ENCODE results near the gene APPBP2.
A peak's percentile ranks its signal among the peaks of the same experiment; 100 is the strongest.
"Not testable (repeated sequence)": the region's sequence is repeated elsewhere in the genome, so short reads cannot be mapped to it uniquely, and the experiment has no call there.

Gene APPBP2

GRCh38 chr17:60455378-60455777, 70.7 kb downstream of the APPBP2 start:
- intact Hi-C loops (cut with micrococcal nuclease), result no loop called here
- Mint-ChIP-seq H3K36me3 (ENCODE audit: low read depth) (peaks cover 94% of the 10 kb centered on the region), H3K4me3 (no peak overlapping the region), H3K27ac (no peak overlapping the region), H3K27me3 (no peaks in the 10 kb centered on the region), H3K9me3 (no peaks in the 10 kb centered on the region), H3K4me1 (ENCODE audit: low read depth) (no peaks in the 10 kb centered on the region)

- no peaks in the 10 kb centered on the region for H3K9me3 Mint-ChIP-seq
- H3K27ac Mint-ChIP-seq, result no peak overlapping the region
- H3K4me3 Mint-ChIP-seq, result no peak overlapping the region
- peaks cover 94% of the 10 kb centered on the region for H3K36me3 Mint-ChIP-seq (ENCODE audit: low read depth)
- H3K4me1 Mint-ChIP-seq (ENCODE audit: low read depth), result no peaks in the 10 kb centered on the region
- intact Hi-C loops (cut with micrococcal nuclease), result no loop called here
- H3K27me3 Mint-ChIP-seq, result no peaks in the 10 kb centered on the region
Observed at GRCh38 chr17:60451965-60452364, 74.1 kb downstream of the APPBP2 start.

- Mint-ChIP-seq H3K27ac (no peak overlapping the region), H3K4me1 (ENCODE audit: low read depth) (no peaks in the 10 kb centered on the region), H3K36me3 (ENCODE audit: low read depth) (peaks cover 87% of the 10 kb centered on the region), H3K9me3 (no peaks in the 10 kb centered on the region), H3K27me3 (no peaks in the 10 kb centered on the region), H3K4me3 (no peak overlapping the region)
- intact Hi-C loops (cut with micrococcal nuclease), result no loop called here
Observed at GRCh38 chr17:60451071-60451470, 75.0 kb downstream of the APPBP2 start.

- Mint-ChIP-seq H3K9me3 (no peaks in the 10 kb centered on the region), H3K27ac (no peak overlapping the region), H3K27me3 (no peaks in the 10 kb centered on the region), H3K4me1 (ENCODE audit: low read depth) (peaks cover 7% of the 10 kb centered on the region), H3K36me3 (ENCODE audit: low read depth) (peaks cover 61% of the 10 kb centered on the region), H3K4me3 (no peak overlapping the region)
- intact Hi-C loops (cut with micrococcal nuclease), result no loop called here
Observed at GRCh38 chr17:60447375-60447774, 78.7 kb downstream of the APPBP2 start.

- intact Hi-C loops (cut with micrococcal nuclease), result no loop called here
- Mint-ChIP-seq H3K27ac (no peak overlapping the region), H3K9me3 (no peaks in the 10 kb centered on the region)
Observed at GRCh38 chr17:60445144-60445543, 80.9 kb downstream of the APPBP2 start.

GRCh38 chr17:60443713-60444112, 82.3 kb downstream of the APPBP2 start:
- Mint-ChIP-seq H3K4me3 (no peak overlapping the region), H3K36me3 (ENCODE audit: low read depth) (peaks cover 26% of the 10 kb centered on the region), H3K4me1 (ENCODE audit: low read depth) (peaks cover 7% of the 10 kb centered on the region), H3K27ac (no peak overlapping the region), H3K9me3 (no peaks in the 10 kb centered on the region), H3K27me3 (no peaks in the 10 kb centered on the region)
- intact Hi-C loops (cut with micrococcal nuclease), result no loop called here

More at GRCh38 chr17:60445144-60445543, 80.9 kb downstream of the APPBP2 start:
- Mint-ChIP-seq H3K4me1 (ENCODE audit: low read depth) (peaks cover 7% of the 10 kb centered on the region), H3K27me3 (no peaks in the 10 kb centered on the region), H3K4me3 (no peak overlapping the region), H3K36me3 (ENCODE audit: low read depth) (peaks cover 40% of the 10 kb centered on the region)

GRCh38 chr17:60442271-60443173, 83.5 kb downstream of the APPBP2 start:
- H3K36me3 Mint-ChIP-seq (ENCODE audit: low read depth), result peaks cover 14% of the 10 kb centered on the region
- peaks cover 3% of the 10 kb centered on the region for H3K27me3 Mint-ChIP-seq
- no peak overlapping the region for H3K27ac Mint-ChIP-seq
- peaks cover 13% of the 10 kb centered on the region for H3K4me1 Mint-ChIP-seq (ENCODE audit: low read depth)
- H3K4me3 Mint-ChIP-seq, result no peak overlapping the region
- no peaks in the 10 kb centered on the region for H3K9me3 Mint-ChIP-seq
- intact Hi-C loops (cut with micrococcal nuclease), result no loop called here

GRCh38 chr17:60439501-60439900, 86.5 kb downstream of the APPBP2 start:
- peaks cover under 1% of the 10 kb centered on the region for H3K9me3 Mint-ChIP-seq
- peaks cover 2% of the 10 kb centered on the region for H3K36me3 Mint-ChIP-seq (ENCODE audit: low read depth)
- H3K27ac Mint-ChIP-seq, result no peak overlapping the region
- intact Hi-C loops (cut with micrococcal nuclease), result loop anchor here (5.0 to 10.0 kb wide), 2 partner anchors 47 to 295 kb away; partner anchors contain the start of genes CA4 and USP32
- peaks cover 3% of the 10 kb centered on the region for H3K27me3 Mint-ChIP-seq
- H3K4me1 Mint-ChIP-seq (ENCODE audit: low read depth), result peaks cover 22% of the 10 kb centered on the region
- no peak overlapping the region for H3K4me3 Mint-ChIP-seq

- intact Hi-C loops (cut with micrococcal nuclease), result loop anchor here (5.0 to 10.0 kb wide), 2 partner anchors 44 to 292 kb away; partner anchors contain the start of genes CA4 and USP32
- H3K4me3 Mint-ChIP-seq, result no peak overlapping the region
- H3K27ac Mint-ChIP-seq, result no peak overlapping the region
- peaks cover 25% of the 10 kb centered on the region for H3K9me3 Mint-ChIP-seq
- H3K36me3 Mint-ChIP-seq (ENCODE audit: low read depth), result no peaks in the 10 kb centered on the region
- H3K4me1 Mint-ChIP-seq (ENCODE audit: low read depth), result peaks cover 18% of the 10 kb centered on the region
- peaks cover 3% of the 10 kb centered on the region for H3K27me3 Mint-ChIP-seq
Observed at GRCh38 chr17:60436676-60437075, 89.4 kb downstream of the APPBP2 start.

- no peak overlapping the region for H3K4me3 Mint-ChIP-seq
- intact Hi-C loops (cut with micrococcal nuclease), result loop anchor here (5.0 to 10.0 kb wide), 2 partner anchors 43 to 291 kb away; partner anchors contain the start of genes CA4 and USP32
- peaks cover 26% of the 10 kb centered on the region for H3K4me1 Mint-ChIP-seq (ENCODE audit: low read depth)
- peak overlapping the region; percentile 32 for H3K27ac Mint-ChIP-seq
- H3K9me3 Mint-ChIP-seq, result peaks cover 25% of the 10 kb centered on the region
- H3K27me3 Mint-ChIP-seq, result peaks cover 4% of the 10 kb centered on the region
- H3K36me3 Mint-ChIP-seq (ENCODE audit: low read depth), result no peaks in the 10 kb centered on the region
Observed at GRCh38 chr17:60435244-60436167, 90.5 kb downstream of the APPBP2 start.

GRCh38 chr17:60433021-60433997, 92.7 kb downstream of the APPBP2 start:
- not testable (repeated sequence) for H3K36me3 Mint-ChIP-seq (ENCODE audit: low read depth); H3K27me3 Mint-ChIP-seq; H3K4me3 Mint-ChIP-seq; H3K27ac Mint-ChIP-seq
- intact Hi-C loops (cut with micrococcal nuclease), result loop anchor here (10.0 kb wide), 1 partner anchor 289 kb away; the partner anchor contains the start of gene CA4
- Mint-ChIP-seq H3K9me3 (peaks cover 25% of the 10 kb centered on the region), H3K4me1 (ENCODE audit: low read depth) (peaks cover 28% of the 10 kb centered on the region)

GRCh38 chr17:60430561-60430960, 95.5 kb downstream of the APPBP2 start:
- H3K4me3 Mint-ChIP-seq; H3K36me3 Mint-ChIP-seq (ENCODE audit: low read depth); H3K27me3 Mint-ChIP-seq: not testable (repeated sequence)
- intact Hi-C loops (cut with micrococcal nuclease), result loop anchor here (10.0 kb wide), 1 partner anchor 286 kb away; the partner anchor contains the start of gene CA4
- Mint-ChIP-seq H3K9me3 (peaks cover 25% of the 10 kb centered on the region), H3K4me1 (ENCODE audit: low read depth) (peaks cover 19% of the 10 kb centered on the region), H3K27ac (peak overlapping the region; percentile 7)

- intact Hi-C loops (cut with micrococcal nuclease); H3K27me3 Mint-ChIP-seq; H3K27ac Mint-ChIP-seq; H3K36me3 Mint-ChIP-seq (ENCODE audit: low read depth); H3K4me3 Mint-ChIP-seq: not testable (repeated sequence)
- Mint-ChIP-seq H3K9me3 (peaks cover 15% of the 10 kb centered on the region), H3K4me1 (ENCODE audit: low read depth) (peaks cover 29% of the 10 kb centered on the region)
Observed at GRCh38 chr17:60428491-60428890, 97.6 kb downstream of the APPBP2 start.
